SK-N-MC (cell line): ENCODE results near the gene SH3RF1.

Source experiments
- EZH2 ChIP-seq: fragments of 200-600 bp; sonication (generic); IDR thresholded peaks from one replicate; pipeline ENCODE4 v1.6.1; 2017; ENCODE audit warnings: antibody characterized with exemption
- FOXP2 ChIP-seq: optimal IDR thresholded peaks from 2 replicates; pipeline ENCODE3; 2011; ENCODE audit warnings: mild to moderate bottlenecking, moderate library complexity; ENCODE audit not compliant: insufficient read depth; ENCODE audit errors: extremely low read length, control extremely low read depth
- POLR2AphosphoS5 ChIP-seq: IDR thresholded peaks from 2 replicates; pipeline ENCODE4 v1.6.1; 2012; ENCODE audit warnings: mild to moderate bottlenecking, low read depth, low read length, borderline replicate concordance

DNA sequence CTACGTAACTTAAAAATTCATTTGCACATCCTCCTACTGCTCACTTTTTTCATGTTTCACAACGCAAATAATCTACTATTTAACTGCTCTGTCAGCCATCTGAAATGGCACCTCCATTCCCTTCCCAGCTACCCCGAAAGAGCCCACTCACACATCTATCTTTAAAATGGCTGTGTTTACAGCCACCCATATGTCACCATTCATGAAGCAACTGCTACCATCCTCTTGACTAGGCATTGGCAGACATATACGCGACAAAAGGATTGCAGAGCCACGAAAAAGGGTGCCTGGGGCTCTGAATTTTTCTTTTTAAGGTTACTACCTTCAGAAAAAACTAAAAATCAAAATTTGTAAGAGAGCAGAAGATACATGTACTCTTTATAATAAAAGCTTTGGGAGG is 11.5 kb downstream of the SH3RF1 start:
- TF ChIP-seq EZH2, result no peak
- no peak for TF ChIP-seq POLR2AphosphoS5
- TF ChIP-seq FOXP2, result no peak
